ENCODE results near the gene PCDH10. TPM values are rescaled to one million over a fixed set of nuclear protein-coding genes. Genes with fewer than 3 reads are reported as not detected.

Gene PCDH10
- total RNA-seq, 2 experiments from 2014 or later = not detected

DNA sequence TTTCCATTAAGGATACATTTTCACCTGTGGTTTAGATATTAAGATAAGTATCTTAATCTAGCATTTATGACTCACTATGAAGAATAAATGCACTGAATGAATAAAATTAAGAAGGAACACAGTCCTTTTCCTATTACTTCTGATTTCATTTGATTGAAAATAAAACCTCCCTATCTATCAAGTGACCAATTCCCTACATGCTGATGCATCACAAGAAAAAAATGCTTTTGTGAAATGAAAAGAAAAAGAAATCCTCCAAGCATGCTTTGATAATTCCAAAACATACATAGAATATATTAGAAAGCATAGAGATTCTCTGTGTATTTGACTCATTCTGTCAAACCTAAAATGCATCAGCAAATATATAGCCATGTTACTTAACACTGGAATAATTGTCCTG is 37.1 kb downstream of the PCDH10 start:
- Histone ChIP-seq H3K9me3 (ENCODE audit: control insufficient read depth in 1 of 2, insufficient read depth in 1 of 2, low read length in 2 of 2) (no peaks in the 10 kb centered on the region), H3K27ac (ENCODE audit: low read depth in 1 of 2, low read length in 2 of 2) (no peak overlapping the region), H3K36me3 (ENCODE audit: insufficient read depth, low read length) (no peaks in the 10 kb centered on the region), H3K4me1 (ENCODE audit: insufficient read depth, low read length) (no peaks in the 10 kb centered on the region), H3K4me3 (ENCODE audit: low read length) (no peak overlapping the region), H3K27me3 (ENCODE audit: control insufficient read depth in 1 of 2, insufficient read depth in 2 of 2, low read length in 2 of 2) (no peaks in the 10 kb centered on the region)
- ATAC-seq (ENCODE audit: poor library complexity) (no peak), DNase-seq (no peak)
- Mint-ChIP-seq H3K27me3 (no peaks in the 10 kb centered on the region), H3K27ac (no peak overlapping the region), H3K9me3 (peaks cover 2% of the 10 kb centered on the region), H3K4me3 (no peak overlapping the region), H3K36me3 (ENCODE audit: low read depth) (no peaks in the 10 kb centered on the region), H3K4me1 (ENCODE audit: low read depth) (no peaks in the 10 kb centered on the region)
- ChIA-PET POLR2A (no interaction called here), CTCF (no interaction called here)
- TF ChIP-seq CTCF (IDR thresholded peaks at IDR 0.05) = no peak
- intact Hi-C loops (cut with DNase I, micrococcal nuclease) = no loop called here

GRCh38 chr4:133186845-133187244 is 37.8 kb downstream of the PCDH10 start:
- no peak for TF ChIP-seq CTCF (IDR thresholded peaks at IDR 0.05)
- ATAC-seq (ENCODE audit: poor library complexity) = no peak
- Mint-ChIP-seq H3K9me3 (peaks cover 2% of the 10 kb centered on the region), H3K4me1 (ENCODE audit: low read depth) (no peaks in the 10 kb centered on the region), H3K36me3 (ENCODE audit: low read depth) (no peaks in the 10 kb centered on the region), H3K27ac (no peak overlapping the region), H3K27me3 (no peaks in the 10 kb centered on the region), H3K4me3 (no peak overlapping the region)
- Histone ChIP-seq H3K27me3 (ENCODE audit: control insufficient read depth in 1 of 2, insufficient read depth in 2 of 2, low read length in 2 of 2) (no peaks in the 10 kb centered on the region), H3K27ac (ENCODE audit: low read depth in 1 of 2, low read length in 2 of 2) (no peak overlapping the region), H3K36me3 (ENCODE audit: insufficient read depth, low read length) (no peaks in the 10 kb centered on the region), H3K4me3 (ENCODE audit: low read length) (no peak overlapping the region), H3K9me3 (ENCODE audit: control insufficient read depth in 1 of 2, insufficient read depth in 1 of 2, low read length in 2 of 2) (no peaks in the 10 kb centered on the region), H3K4me1 (ENCODE audit: insufficient read depth, low read length) (no peaks in the 10 kb centered on the region)
- intact Hi-C loops (cut with DNase I, micrococcal nuclease) = no loop called here
- no peak for DNase-seq
- ChIA-PET CTCF (no interaction called here), POLR2A (no interaction called here)

GRCh38 chr4:133188433-133189146 is 39.5 kb downstream of the PCDH10 start:
- no peaks in the 10 kb centered on the region for H3K9me3 ChIP-seq (ENCODE audit: control insufficient read depth in 1 of 2, insufficient read depth in 1 of 2, low read length in 2 of 2)
- DNase-seq = no peak
- intact Hi-C loops (cut with DNase I, micrococcal nuclease) = no loop called here
- Mint-ChIP-seq H3K27me3 (no peaks in the 10 kb centered on the region), H3K27ac (no peak overlapping the region), H3K4me1 (ENCODE audit: low read depth) (no peaks in the 10 kb centered on the region), H3K36me3 (ENCODE audit: low read depth) (no peaks in the 10 kb centered on the region), H3K9me3 (peaks cover 2% of the 10 kb centered on the region), H3K4me3 (no peak overlapping the region)
- H3K4me3 ChIP-seq (ENCODE audit: low read length) = no peak overlapping the region
- no peak for TF ChIP-seq CTCF (IDR thresholded peaks at IDR 0.05)
- no peaks in the 10 kb centered on the region for H3K27me3 ChIP-seq (ENCODE audit: control insufficient read depth in 1 of 2, insufficient read depth in 2 of 2, low read length in 2 of 2)
- ChIA-PET CTCF (no interaction called here), POLR2A (no interaction called here)
- ATAC-seq (ENCODE audit: poor library complexity) = no peak
- no peak overlapping the region for H3K27ac ChIP-seq (ENCODE audit: low read depth in 1 of 2, low read length in 2 of 2)
- H3K4me1 ChIP-seq (ENCODE audit: insufficient read depth, low read length) = no peaks in the 10 kb centered on the region
- no peaks in the 10 kb centered on the region for H3K36me3 ChIP-seq (ENCODE audit: insufficient read depth, low read length)
